Panc1 (cell line): ENCODE measurements around the gene IL13RA2. TPM values are rescaled to one million over a fixed set of nuclear protein-coding genes. Genes with fewer than 3 reads are reported as not detected.

Source experiments
- ATAC-seq: fragments of 200-7000 bp; cut with Tn5 transposase; 2 replicates; pipeline ENCODE4 v1.9.1; 2020; ENCODE audit warnings: mild to moderate bottlenecking, moderate library complexity
- BruUV-seq: library from RNA; stranded (reverse); fragments of 400-500 nt; replicated peaks from 2 replicates; lab custom pipeline; 2021; lab: Mats Ljungman, UMichigan
- CTCF ChIA-PET: fragments of 300-600 bp; sonication (Branson Sonifier 250); formaldehyde crosslinking; loops from one replicate; lab custom pipeline; 2022; ENCODE audit warnings: antibody characterized with exemption; lab: Charles Lee
- POLR2A ChIA-PET: fragments of 300-600 bp; sonication (Branson Sonifier 250); formaldehyde crosslinking; loops from one replicate; lab custom pipeline; 2022; ENCODE audit warnings: antibody characterized with exemption; lab: Charles Lee
- DNase-seq: peaks from one replicate; pipeline ENCODE4 v3.0.0-alpha.2; 2010; ENCODE audit warnings: low read depth, low spot score
- H3K27ac ChIP-seq: 2 replicates; pipeline ENCODE4 v1.5.1; 2011; ENCODE audit warnings: mild to moderate bottlenecking, low read length, inconsistent platforms
- H3K27me3 ChIP-seq: fragments of 200-500 bp; sonication (Bioruptor generic); 2 replicates; pipeline ENCODE4 v1.6.0; 2014; ENCODE audit warnings: low read length, inconsistent platforms; ENCODE audit not compliant: control insufficient read depth, insufficient read depth
- H3K36me3 ChIP-seq: fragments of 200-500 bp; sonication (Bioruptor generic); 2 replicates; pipeline ENCODE4 v1.5.1; 2014; ENCODE audit warnings: inconsistent platforms, mild to moderate bottlenecking, low read length, moderate library complexity; ENCODE audit not compliant: control insufficient read depth, insufficient read depth
- H3K4me1 ChIP-seq: 2 replicates; pipeline ENCODE4 v1.5.1; 2011; ENCODE audit warnings: inconsistent platforms, mild to moderate bottlenecking, low read length, moderate library complexity; ENCODE audit not compliant: control insufficient read depth, insufficient read depth
- H3K4me3 ChIP-seq, 2 experiments: 2 replicates each; pipeline ENCODE4 v1.5.1; 2011 to 2012; ENCODE audit warnings: low read depth in 2 of 2, low read length in 2 of 2, mild to moderate bottlenecking in 2 of 2, inconsistent platforms in 1 of 2, moderate library complexity in 1 of 2
- H3K9me3 ChIP-seq: fragments of 200-500 bp; sonication (Bioruptor generic); 2 replicates; pipeline ENCODE4 v1.5.1; 2014; ENCODE audit warnings: low read depth, mild to moderate bottlenecking, inconsistent platforms, low read length, moderate library complexity; ENCODE audit not compliant: control insufficient read depth, insufficient read depth
- CTCF ChIP-seq: fragments of 450-650 bp; IDR thresholded peaks from 2 replicates; pipeline ENCODE4 v1.5.1; 2017; ENCODE audit warnings: mild to moderate bottlenecking
- POLR2AphosphoS5 ChIP-seq: IDR thresholded peaks from 2 replicates; pipeline ENCODE4 v1.6.1; 2012; ENCODE audit warnings: mild to moderate bottlenecking, low read depth, low read length, moderate library complexity
- REST ChIP-seq, 2 experiments: IDR thresholded peaks; 2 replicates each; pipeline ENCODE4 v1.6.1; 2011 to 2012; ENCODE audit warnings: low read depth in 2 of 2, control low read depth in 1 of 2, low read length in 1 of 2, mild to moderate bottlenecking in 1 of 2, moderate library complexity in 1 of 2; ENCODE audit not compliant: insufficient read depth in 1 of 2
- SIN3A ChIP-seq: IDR thresholded peaks from 2 replicates; pipeline ENCODE4 v1.6.1; 2012; ENCODE audit warnings: low read depth, mild to moderate bottlenecking, low read length, moderate library complexity, borderline replicate concordance; ENCODE audit not compliant: insufficient read depth
- TCF7L2 ChIP-seq: IDR thresholded peaks from 2 replicates; pipeline ENCODE4 v1.6.1; 2011; ENCODE audit warnings: mild to moderate bottlenecking, low read depth, low read length, inconsistent platforms
- in situ Hi-C: cut with HindIII; loops from 2 replicates; pipeline ENCODE4 v1.10.0; 2016; ENCODE audit warnings: low sequenced_read_pairs, low pct_unique_long_range_greater_than_20kb
- intact Hi-C: fragments of 100-400 bp; cut with micrococcal nuclease; formaldehyde crosslinking; loops from one replicate; pipeline ENCODE4 v1.10.0; 2022; ENCODE audit not compliant: unreplicated experiment
- total RNA-seq: library from RNA; stranded (reverse); gene quantifications from one replicate; pipeline ENCODE4 v1.2.1, GENCODE V29; 2021; ENCODE audit not compliant: unreplicated experiment

Gene IL13RA2
- total RNA-seq, 1 experiment from 2014 or later = not detected

- in situ Hi-C loops = no loop called here
- no peak overlapping the region for H3K27ac ChIP-seq
These were observed 31.3 kb downstream of the IL13RA2 start for GRCh38 chrX:114985967-114986592.

GRCh38 chrX:114976292-114976691 lies 41.1 kb downstream of the IL13RA2 start:
- Histone ChIP-seq H3K27me3 (no peaks in the 10 kb centered on the region), H3K27ac (no peak overlapping the region), H3K4me3 (no peak overlapping the region), H3K36me3 (no peaks in the 10 kb centered on the region), H3K9me3 (no peaks in the 10 kb centered on the region), H3K4me1 (no peaks in the 10 kb centered on the region)
- ChIA-PET POLR2A (interaction anchor here (0.6 kb wide), 1 partner anchor 195 kb away, joined by 4 read pairs; no protein-coding TSS in a partner anchor), CTCF (no interaction called here)
- no peak for DNase-seq
- no TSS peak for BruUV-seq
- intact Hi-C loops = no loop called here
- TF ChIP-seq SIN3A = no peak
- TF ChIP-seq POLR2AphosphoS5 = no peak
- no peak for TF ChIP-seq REST (IDR thresholded peaks at IDR 0.05; ENCODE audit: insufficient read depth in 1 of 2, low read depth in 2 of 2, low read length in 1 of 2)
- no peak for TF ChIP-seq CTCF
- no peak for TF ChIP-seq TCF7L2
- ATAC-seq = no peak
- in situ Hi-C loops = no loop called here

More at GRCh38 chrX:114985967-114986592, 31.3 kb downstream of the IL13RA2 start:
- TF ChIP-seq CTCF (no peak), POLR2AphosphoS5 (no peak), SIN3A (no peak), TCF7L2 (no peak), REST (IDR thresholded peaks at IDR 0.05; ENCODE audit: insufficient read depth in 1 of 2, low read depth in 2 of 2, low read length in 1 of 2) (no peak)
- Histone ChIP-seq H3K36me3 (no peaks in the 10 kb centered on the region), H3K4me3 (no peak overlapping the region), H3K4me1 (no peaks in the 10 kb centered on the region), H3K9me3 (no peaks in the 10 kb centered on the region), H3K27me3 (no peaks in the 10 kb centered on the region)
- DNase-seq = no peak
- ChIA-PET CTCF (no interaction called here), POLR2A (no interaction called here)
- no TSS peak for BruUV-seq
- intact Hi-C loops = no loop called here
- no peak for ATAC-seq
